ENCODE results near the gene LOXHD1.

Gene LOXHD1

DNA sequence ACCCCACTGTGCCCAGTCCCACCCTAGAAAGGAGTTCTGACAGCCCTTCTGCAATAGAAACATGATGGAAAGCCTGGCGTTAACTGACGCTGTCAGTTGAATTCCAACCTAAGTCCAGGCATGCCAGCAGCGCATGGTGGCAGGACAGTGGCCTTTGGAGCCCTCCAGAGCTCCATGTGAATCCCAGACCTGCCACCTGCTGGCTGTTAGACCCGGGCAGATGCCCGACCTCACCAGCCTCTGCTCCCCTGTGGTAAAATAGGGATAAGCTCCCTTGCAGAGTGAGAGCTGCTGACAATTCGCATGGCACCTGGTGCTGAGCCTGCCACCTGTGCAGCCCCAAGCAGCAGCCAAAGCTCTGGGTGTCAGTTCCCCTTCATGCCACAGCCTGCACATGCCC is 138.6 kb downstream of the LOXHD1 start:
- TF ChIP-seq, protein P1, sequence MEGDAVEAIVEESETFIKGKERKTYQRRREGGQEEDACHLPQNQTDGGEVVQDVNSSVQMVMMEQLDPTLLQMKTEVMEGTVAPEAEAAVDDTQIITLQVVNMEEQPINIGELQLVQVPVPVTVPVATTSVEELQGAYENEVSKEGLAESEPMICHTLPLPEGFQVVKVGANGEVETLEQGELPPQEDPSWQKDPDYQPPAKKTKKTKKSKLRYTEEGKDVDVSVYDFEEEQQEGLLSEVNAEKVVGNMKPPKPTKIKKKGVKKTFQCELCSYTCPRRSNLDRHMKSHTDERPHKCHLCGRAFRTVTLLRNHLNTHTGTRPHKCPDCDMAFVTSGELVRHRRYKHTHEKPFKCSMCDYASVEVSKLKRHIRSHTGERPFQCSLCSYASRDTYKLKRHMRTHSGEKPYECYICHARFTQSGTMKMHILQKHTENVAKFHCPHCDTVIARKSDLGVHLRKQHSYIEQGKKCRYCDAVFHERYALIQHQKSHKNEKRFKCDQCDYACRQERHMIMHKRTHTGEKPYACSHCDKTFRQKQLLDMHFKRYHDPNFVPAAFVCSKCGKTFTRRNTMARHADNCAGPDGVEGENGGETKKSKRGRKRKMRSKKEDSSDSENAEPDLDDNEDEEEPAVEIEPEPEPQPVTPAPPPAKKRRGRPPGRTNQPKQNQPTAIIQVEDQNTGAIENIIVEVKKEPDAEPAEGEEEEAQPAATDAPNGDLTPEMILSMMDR (tag by site-specific recombination; IDR thresholded peaks at IDR 0.05): 0 out of 2 replicates have a peak, but pooled peaks have one; percentile 26
- TF ChIP-seq ZNF138 (tag by site-specific recombination; IDR thresholded peaks at IDR 0.05; ENCODE audit: borderline replicate concordance) (no peak), ZEB2 (tag by site-specific recombination; IDR thresholded peaks at IDR 0.05) (no peak)
- H3K4me3 ChIP-seq (ENCODE audit: low read depth, low read length): no peak overlapping the region
- CTCF ChIA-PET: interaction anchor here (0.7 to 1.6 kb wide), 3 partner anchors 9 to 237 kb away, joined by 3 to 4 read pairs (median 4); no protein-coding TSS in a partner anchor
- H3K36me3 ChIP-seq (ENCODE audit: control insufficient read depth in 2 of 2, insufficient read depth in 1 of 2, low read length in 2 of 2): no peaks in the 10 kb centered on the region
- H3K27ac ChIP-seq (ENCODE audit: extremely low read depth, low read depth, low read length): no peak overlapping the region
- H3K4me1 ChIP-seq (ENCODE audit: control insufficient read depth, insufficient read depth, low read length): no peaks in the 10 kb centered on the region
- no peaks in the 10 kb centered on the region for H3K9me3 ChIP-seq (ENCODE audit: control insufficient read depth, insufficient read depth, low read depth, low read length)
- POLR2A ChIA-PET: no interaction called here

DNA sequence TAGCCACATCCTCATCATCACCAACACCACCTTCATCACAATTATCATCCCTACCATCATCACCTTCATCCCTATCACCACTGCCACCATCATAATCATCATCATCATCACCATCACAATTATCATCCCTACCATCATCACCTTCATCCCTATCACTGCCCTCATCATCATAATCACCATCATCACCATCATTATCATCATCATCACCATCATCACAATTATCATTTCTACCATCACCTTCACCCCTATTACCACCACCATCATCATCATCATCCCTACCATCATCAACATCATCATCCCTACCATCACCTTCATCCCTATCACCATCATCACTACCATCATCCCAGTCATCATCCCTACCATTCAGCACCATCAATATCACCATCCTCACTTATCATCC is 140.5 kb downstream of the LOXHD1 start:
- Histone ChIP-seq H3K4me3 (ENCODE audit: low read depth, low read length) (no peak overlapping the region), H3K36me3 (ENCODE audit: control insufficient read depth in 2 of 2, insufficient read depth in 1 of 2, low read length in 2 of 2) (no peaks in the 10 kb centered on the region), H3K27ac (ENCODE audit: extremely low read depth, low read depth, low read length) (no peak overlapping the region), H3K9me3 (ENCODE audit: control insufficient read depth, insufficient read depth, low read depth, low read length) (no peaks in the 10 kb centered on the region), H3K4me1 (ENCODE audit: control insufficient read depth, insufficient read depth, low read length) (no peaks in the 10 kb centered on the region)
- 0 out of 2 replicates have a peak, but pooled peaks have one; percentile 77 for TF ChIP-seq ZNF658 (tag by site-specific recombination; IDR thresholded peaks at IDR 0.05)
- TF ChIP-seq, protein P2, sequence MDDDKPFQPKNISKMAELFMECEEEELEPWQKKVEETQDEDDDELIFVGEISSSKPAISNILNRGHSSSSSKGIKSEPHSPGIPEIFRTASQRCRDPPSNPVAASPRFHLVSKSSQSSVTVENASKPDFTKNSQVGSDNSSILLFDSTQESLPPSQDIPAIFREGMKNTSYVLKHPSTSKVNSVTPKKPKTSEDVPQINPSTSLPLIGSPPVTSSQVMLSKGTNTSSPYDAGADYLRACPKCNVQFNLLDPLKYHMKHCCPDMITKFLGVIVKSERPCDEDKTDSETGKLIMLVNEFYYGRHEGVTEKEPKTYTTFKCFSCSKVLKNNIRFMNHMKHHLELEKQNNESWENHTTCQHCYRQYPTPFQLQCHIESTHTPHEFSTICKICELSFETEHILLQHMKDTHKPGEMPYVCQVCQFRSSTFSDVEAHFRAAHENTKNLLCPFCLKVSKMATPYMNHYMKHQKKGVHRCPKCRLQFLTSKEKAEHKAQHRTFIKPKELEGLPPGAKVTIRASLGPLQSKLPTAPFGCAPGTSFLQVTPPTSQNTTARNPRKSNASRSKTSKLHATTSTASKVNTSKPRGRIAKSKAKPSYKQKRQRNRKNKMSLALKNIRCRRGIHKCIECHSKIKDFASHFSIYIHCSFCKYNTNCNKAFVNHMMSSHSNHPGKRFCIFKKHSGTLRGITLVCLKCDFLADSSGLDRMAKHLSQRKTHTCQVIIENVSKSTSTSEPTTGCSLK (tag by site-specific recombination; IDR thresholded peaks at IDR 0.05): 0 out of 2 replicates have a peak, but pooled peaks have one; percentile 39
- TF ChIP-seq TCF7L2 (IDR thresholded peaks at IDR 0.05; ENCODE audit: borderline replicate concordance, low read depth, low read length): no peak
- TF ChIP-seq, protein P3, sequence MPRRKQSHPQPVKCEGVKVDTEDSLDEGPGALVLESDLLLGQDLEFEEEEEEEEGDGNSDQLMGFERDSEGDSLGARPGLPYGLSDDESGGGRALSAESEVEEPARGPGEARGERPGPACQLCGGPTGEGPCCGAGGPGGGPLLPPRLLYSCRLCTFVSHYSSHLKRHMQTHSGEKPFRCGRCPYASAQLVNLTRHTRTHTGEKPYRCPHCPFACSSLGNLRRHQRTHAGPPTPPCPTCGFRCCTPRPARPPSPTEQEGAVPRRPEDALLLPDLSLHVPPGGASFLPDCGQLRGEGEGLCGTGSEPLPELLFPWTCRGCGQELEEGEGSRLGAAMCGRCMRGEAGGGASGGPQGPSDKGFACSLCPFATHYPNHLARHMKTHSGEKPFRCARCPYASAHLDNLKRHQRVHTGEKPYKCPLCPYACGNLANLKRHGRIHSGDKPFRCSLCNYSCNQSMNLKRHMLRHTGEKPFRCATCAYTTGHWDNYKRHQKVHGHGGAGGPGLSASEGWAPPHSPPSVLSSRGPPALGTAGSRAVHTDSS (tag by site-specific recombination; IDR thresholded peaks at IDR 0.05): peak; percentile 95
- TF ChIP-seq YY2 (tag by site-specific recombination; IDR thresholded peaks at IDR 0.05): peak; percentile 44; the same call in 1 of the 2 replicates
- no peak for TF ChIP-seq ZNF157 (tag by site-specific recombination; IDR thresholded peaks at IDR 0.05)
- no peak for TF ChIP-seq ZFP3 (tag by site-specific recombination; IDR thresholded peaks at IDR 0.05; ENCODE audit: low read depth)
- TF ChIP-seq ZNF560 (tag by site-specific recombination; IDR thresholded peaks at IDR 0.05; ENCODE audit: borderline replicate concordance): peak; percentile 11; the same call in 1 of the 2 replicates
- ChIA-PET POLR2A (no interaction called here), CTCF (interaction anchor here (0.6 to 1.6 kb wide), 3 partner anchors 235 to 343 kb away, joined by 3 to 6 read pairs (median 3); a partner anchor contains a TSS)

DNA sequence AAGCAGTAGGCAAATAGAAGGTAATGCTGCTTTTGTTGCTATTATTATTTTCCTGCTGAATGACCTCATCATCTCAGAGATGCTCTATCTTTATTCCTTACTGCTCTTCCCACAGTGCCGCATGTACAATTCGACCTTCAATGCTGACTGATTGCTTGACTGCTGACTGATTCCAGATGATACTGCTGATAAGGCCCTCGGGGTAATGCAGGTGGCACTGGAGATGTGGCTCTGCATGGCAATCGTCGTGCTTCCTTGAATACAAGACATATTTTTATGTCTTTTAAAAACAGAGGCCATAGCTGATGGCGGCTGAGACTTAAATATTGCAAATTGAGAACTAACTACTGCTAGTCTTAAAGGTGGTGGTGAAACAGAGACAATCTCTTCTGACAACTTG is 146.6 kb downstream of the LOXHD1 start:
- Histone ChIP-seq H3K36me3 (ENCODE audit: control insufficient read depth in 2 of 2, insufficient read depth in 1 of 2, low read length in 2 of 2) (no peaks in the 10 kb centered on the region), H3K4me3 (ENCODE audit: low read depth, low read length) (no peak overlapping the region), H3K9me3 (ENCODE audit: control insufficient read depth, insufficient read depth, low read depth, low read length) (no peaks in the 10 kb centered on the region), H3K27ac (ENCODE audit: extremely low read depth, low read depth, low read length) (no peak overlapping the region), H3K4me1 (ENCODE audit: control insufficient read depth, insufficient read depth, low read length) (no peaks in the 10 kb centered on the region)
- POLR2A ChIA-PET: no interaction called here
- CTCF ChIA-PET: interaction anchor here (0.7 kb wide), 1 partner anchor 229 kb away, joined by 3 read pairs; no protein-coding TSS in a partner anchor
- TF ChIP-seq ZNF548 (tag by site-specific recombination; IDR thresholded peaks at IDR 0.05) (no peak), KLF10 (tag by site-specific recombination; IDR thresholded peaks at IDR 0.05) (no peak), ZNF560 (tag by site-specific recombination; IDR thresholded peaks at IDR 0.05; ENCODE audit: borderline replicate concordance) (no peak), ZNF214 (tag by site-specific recombination; IDR thresholded peaks at IDR 0.05; ENCODE audit: borderline replicate concordance) (no peak), ZNF785 (tag by site-specific recombination; IDR thresholded peaks at IDR 0.05) (no peak), ZNF391 (tag by site-specific recombination; IDR thresholded peaks at IDR 0.05; ENCODE audit: borderline replicate concordance, low read depth) (no peak), BCL11B (tag by site-specific recombination; IDR thresholded peaks at IDR 0.05; ENCODE audit: low read depth) (no peak)
- TF ChIP-seq, protein P4, sequence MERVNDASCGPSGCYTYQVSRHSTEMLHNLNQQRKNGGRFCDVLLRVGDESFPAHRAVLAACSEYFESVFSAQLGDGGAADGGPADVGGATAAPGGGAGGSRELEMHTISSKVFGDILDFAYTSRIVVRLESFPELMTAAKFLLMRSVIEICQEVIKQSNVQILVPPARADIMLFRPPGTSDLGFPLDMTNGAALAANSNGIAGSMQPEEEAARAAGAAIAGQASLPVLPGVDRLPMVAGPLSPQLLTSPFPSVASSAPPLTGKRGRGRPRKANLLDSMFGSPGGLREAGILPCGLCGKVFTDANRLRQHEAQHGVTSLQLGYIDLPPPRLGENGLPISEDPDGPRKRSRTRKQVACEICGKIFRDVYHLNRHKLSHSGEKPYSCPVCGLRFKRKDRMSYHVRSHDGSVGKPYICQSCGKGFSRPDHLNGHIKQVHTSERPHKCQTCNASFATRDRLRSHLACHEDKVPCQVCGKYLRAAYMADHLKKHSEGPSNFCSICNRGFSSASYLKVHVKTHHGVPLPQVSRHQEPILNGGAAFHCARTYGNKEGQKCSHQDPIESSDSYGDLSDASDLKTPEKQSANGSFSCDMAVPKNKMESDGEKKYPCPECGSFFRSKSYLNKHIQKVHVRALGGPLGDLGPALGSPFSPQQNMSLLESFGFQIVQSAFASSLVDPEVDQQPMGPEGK (tag by site-specific recombination; IDR thresholded peaks at IDR 0.05): no peak
- TF ChIP-seq, protein P5, sequence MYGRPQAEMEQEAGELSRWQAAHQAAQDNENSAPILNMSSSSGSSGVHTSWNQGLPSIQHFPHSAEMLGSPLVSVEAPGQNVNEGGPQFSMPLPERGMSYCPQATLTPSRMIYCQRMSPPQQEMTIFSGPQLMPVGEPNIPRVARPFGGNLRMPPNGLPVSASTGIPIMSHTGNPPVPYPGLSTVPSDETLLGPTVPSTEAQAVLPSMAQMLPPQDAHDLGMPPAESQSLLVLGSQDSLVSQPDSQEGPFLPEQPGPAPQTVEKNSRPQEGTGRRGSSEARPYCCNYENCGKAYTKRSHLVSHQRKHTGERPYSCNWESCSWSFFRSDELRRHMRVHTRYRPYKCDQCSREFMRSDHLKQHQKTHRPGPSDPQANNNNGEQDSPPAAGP (tag by site-specific recombination; IDR thresholded peaks at IDR 0.05): no peak

Measured in HEK293 (cell line).